VCaP (cell line): ENCODE data around the gene DDX31.

ENCODE experiments used
- H3K27ac ChIP-seq: fragments of 450-650 bp; 2 replicates; pipeline ENCODE4 v1.5.1; 2017
- CTCF ChIP-seq: fragments of 450-650 bp; conservative IDR thresholded peaks from 2 replicates; pipeline ENCODE4 v1.5.1; 2017; ENCODE audit warnings: mild to moderate bottlenecking, moderate library complexity

Gene DDX31

GRCh38 chr9:132546148-132547051 is 123.4 kb downstream of the DDX31 start:
- peak; percentile 66 for TF ChIP-seq CTCF
- no peak overlapping the region for H3K27ac ChIP-seq

GRCh38 chr9:132545578-132545977 is 124.2 kb downstream of the DDX31 start:
- H3K27ac ChIP-seq, result no peak overlapping the region
- TF ChIP-seq CTCF, result no peak

GRCh38 chr9:132543960-132544359 is 125.8 kb downstream of the DDX31 start:
- H3K27ac ChIP-seq, result no peak overlapping the region
- no peak for TF ChIP-seq CTCF

GRCh38 chr9:132543251-132543650 is 126.5 kb downstream of the DDX31 start:
- H3K27ac ChIP-seq, result no peak overlapping the region
- TF ChIP-seq CTCF, result no peak
